ENCODE results near the gene MAP2K4. TPM values are rescaled to one million over a fixed set of nuclear protein-coding genes. Genes with fewer than 3 reads are reported as not detected.

The MAP2K4 gene
- total RNA-seq, 1 experiment from 2014 or later: 36.6 TPM

- no peak for DNase-seq (ENCODE audit: extremely low read depth, low read depth)
These were observed 15.0 kb downstream of the MAP2K4 start for GRCh38 chr17:12035673-12036072.

GRCh38 chr17:12037970-12038369 is 17.3 kb downstream of the MAP2K4 start:
- no peak for DNase-seq (ENCODE audit: extremely low read depth, low read depth)

- no peak for DNase-seq (ENCODE audit: extremely low read depth, low read depth)
These were observed 19.8 kb downstream of the MAP2K4 start for GRCh38 chr17:12040478-12040877.

- no peak for DNase-seq (ENCODE audit: extremely low read depth, low read depth)
These were observed 20.6 kb downstream of the MAP2K4 start for GRCh38 chr17:12041312-12041711.

GRCh38 chr17:12043702-12044101 is 23.0 kb downstream of the MAP2K4 start:
- no peak for DNase-seq (ENCODE audit: extremely low read depth, low read depth)

- no peak for DNase-seq (ENCODE audit: extremely low read depth, low read depth)
These were observed 26.1 kb downstream of the MAP2K4 start for GRCh38 chr17:12046786-12047185.

- DNase-seq (ENCODE audit: extremely low read depth, low read depth): no peak
These were observed 27.2 kb downstream of the MAP2K4 start for GRCh38 chr17:12047681-12048376.

GRCh38 chr17:12048843-12049473 is 28.3 kb downstream of the MAP2K4 start:
- no peak for DNase-seq (ENCODE audit: extremely low read depth, low read depth)

- no peak for DNase-seq (ENCODE audit: extremely low read depth, low read depth)
These were observed 30.1 kb downstream of the MAP2K4 start for GRCh38 chr17:12050646-12051225.

GRCh38 chr17:12053552-12053951 is 32.9 kb downstream of the MAP2K4 start:
- DNase-seq (ENCODE audit: extremely low read depth, low read depth): no peak

GRCh38 chr17:12055889-12056288 is 35.2 kb downstream of the MAP2K4 start:
- no peak for DNase-seq (ENCODE audit: extremely low read depth, low read depth)

GRCh38 chr17:12057520-12057919 is 36.8 kb downstream of the MAP2K4 start:
- no peak for DNase-seq (ENCODE audit: extremely low read depth, low read depth)

GRCh38 chr17:12058535-12058934 is 37.9 kb downstream of the MAP2K4 start:
- no peak for DNase-seq (ENCODE audit: extremely low read depth, low read depth)

GRCh38 chr17:12062249-12062648 is 41.6 kb downstream of the MAP2K4 start:
- DNase-seq (ENCODE audit: extremely low read depth, low read depth): no peak

- no peak for DNase-seq (ENCODE audit: extremely low read depth, low read depth)
These were observed 43.7 kb downstream of the MAP2K4 start for GRCh38 chr17:12064395-12064794.

- DNase-seq (ENCODE audit: extremely low read depth, low read depth): no peak
These were observed 46.8 kb downstream of the MAP2K4 start for GRCh38 chr17:12067485-12067884.

- DNase-seq (ENCODE audit: extremely low read depth, low read depth): no peak
These were observed 48.3 kb downstream of the MAP2K4 start for GRCh38 chr17:12068946-12069345.

- DNase-seq (ENCODE audit: extremely low read depth, low read depth): no peak
These were observed 49.9 kb downstream of the MAP2K4 start for GRCh38 chr17:12070561-12070960.

- no peak for DNase-seq (ENCODE audit: extremely low read depth, low read depth)
These were observed 53.7 kb downstream of the MAP2K4 start for GRCh38 chr17:12074346-12074745.

- DNase-seq (ENCODE audit: extremely low read depth, low read depth): no peak
These were observed 57.1 kb downstream of the MAP2K4 start for GRCh38 chr17:12077773-12078172.

- no peak for DNase-seq (ENCODE audit: extremely low read depth, low read depth)
These were observed 58.1 kb downstream of the MAP2K4 start for GRCh38 chr17:12078791-12079190.

- DNase-seq (ENCODE audit: extremely low read depth, low read depth): no peak
These were observed 61.0 kb downstream of the MAP2K4 start for GRCh38 chr17:12081720-12082119.

All from NCI-H460 (cell line).